Measurements from ENCODE around the gene KAT14.
"Not testable (repeated sequence)": the region's sequence is repeated elsewhere in the genome, so short reads cannot be mapped to it uniquely, and the experiment has no call there.

The KAT14 gene

DNA sequence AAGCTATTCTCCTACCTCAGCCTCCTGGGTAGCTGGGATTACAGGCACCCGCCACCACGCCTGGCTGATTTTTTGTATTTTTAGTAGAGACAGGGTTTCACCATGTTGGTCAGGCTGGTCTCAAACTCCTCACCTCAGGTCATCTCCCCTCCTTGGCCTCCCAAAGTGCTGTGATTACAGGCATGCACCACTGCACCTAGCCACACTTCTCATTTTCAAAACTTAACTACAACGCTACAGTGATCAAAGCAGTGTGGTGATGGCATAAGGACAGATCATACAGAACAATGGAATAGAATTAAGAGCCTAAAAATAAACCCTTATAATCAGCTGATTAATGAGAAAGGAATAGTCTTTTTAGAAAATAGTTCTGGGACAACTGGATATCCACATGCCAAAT, 66.0 kb downstream of the KAT14 start:
- intact Hi-C loops (cut with DNase I) = not testable (repeated sequence)
- peak in 1 of 10 donors; percentile 27 for DNase-seq

DNA sequence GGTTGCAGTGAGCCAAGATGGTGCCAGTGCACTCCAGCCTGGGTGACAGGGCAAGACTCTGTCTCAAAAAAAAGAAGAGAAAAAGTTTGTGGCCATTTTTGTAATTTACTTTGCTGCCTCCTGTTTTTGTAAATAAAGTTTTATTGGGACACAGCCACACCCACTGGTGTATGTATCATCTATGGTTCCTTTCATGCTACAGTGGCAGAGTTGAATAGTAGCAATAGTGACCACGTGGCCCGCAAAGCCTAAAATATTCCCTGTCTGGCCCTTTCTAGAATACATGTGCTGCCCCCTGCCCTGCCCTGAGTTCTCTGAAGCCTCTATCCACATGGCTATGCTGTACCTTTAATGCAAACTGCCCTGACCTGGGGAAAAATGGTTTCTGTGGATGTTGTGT, 75.3 kb downstream of the KAT14 start:
- intact Hi-C loops (cut with DNase I) = no loop called here
- DNase-seq = no peak

DNA sequence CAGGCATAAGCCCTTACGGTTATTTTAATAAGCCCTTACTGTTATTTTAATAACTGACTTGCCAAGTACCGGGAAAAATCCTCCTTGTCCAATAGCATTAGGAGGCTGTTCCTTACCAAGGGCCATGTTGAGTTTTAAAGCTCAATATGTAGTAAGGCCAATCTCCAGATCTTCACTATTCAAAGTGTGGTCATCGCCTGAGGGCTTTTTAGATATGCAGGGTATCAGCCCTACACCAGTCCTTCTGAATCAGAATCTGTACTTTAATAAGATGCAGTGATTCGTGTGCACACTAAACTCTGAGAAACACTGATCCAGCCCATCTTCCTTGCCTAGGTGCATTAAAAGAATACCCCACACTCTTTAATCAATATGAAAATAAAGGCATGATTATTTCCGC, 77.9 kb downstream of the KAT14 start:
- DNase-seq = no peak
- intact Hi-C loops (cut with DNase I) = no loop called here

DNA sequence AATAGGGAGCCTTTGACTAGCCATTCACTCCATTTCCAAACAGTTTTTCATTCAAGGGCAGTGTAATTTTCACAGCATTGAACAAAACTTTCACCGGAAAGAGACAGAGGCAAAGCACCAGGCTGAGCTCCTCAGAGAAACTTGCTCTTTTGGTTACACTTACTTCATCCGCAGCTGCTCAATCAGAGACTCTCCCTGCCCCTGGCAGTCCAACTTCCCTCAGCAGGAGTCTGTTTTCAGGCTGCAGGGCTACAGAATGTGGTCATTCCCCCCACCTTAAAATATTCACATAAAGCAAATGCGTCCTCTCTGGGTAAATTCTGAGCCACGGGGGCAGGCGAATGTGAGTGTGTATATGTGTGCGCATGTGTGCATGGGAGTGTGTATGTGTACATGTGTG, 80.6 kb downstream of the KAT14 start:
- intact Hi-C loops (cut with DNase I) = no loop called here
- DNase-seq = no peak

DNA sequence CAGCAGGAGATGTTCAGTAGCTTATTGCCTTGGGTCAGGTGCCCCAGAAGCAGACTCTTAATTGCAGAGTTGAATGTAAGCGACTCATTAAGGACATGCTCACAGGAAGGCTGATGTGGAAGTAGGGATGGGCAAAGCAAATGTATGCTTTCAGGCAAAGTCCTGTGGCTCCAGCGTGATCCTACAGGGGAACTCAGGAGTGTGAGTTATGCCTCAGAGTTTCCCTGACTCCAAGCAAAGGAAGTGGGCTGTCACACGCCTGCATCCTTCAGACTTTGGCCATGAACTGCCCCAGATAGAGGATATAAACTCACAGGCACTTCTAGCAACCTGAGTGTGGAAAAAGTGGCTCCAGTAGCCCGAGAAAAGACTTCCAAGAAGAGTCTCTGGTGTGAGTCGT, 85.7 kb downstream of the KAT14 start:
- intact Hi-C loops (cut with DNase I) = no loop called here
- no peak for DNase-seq

DNA sequence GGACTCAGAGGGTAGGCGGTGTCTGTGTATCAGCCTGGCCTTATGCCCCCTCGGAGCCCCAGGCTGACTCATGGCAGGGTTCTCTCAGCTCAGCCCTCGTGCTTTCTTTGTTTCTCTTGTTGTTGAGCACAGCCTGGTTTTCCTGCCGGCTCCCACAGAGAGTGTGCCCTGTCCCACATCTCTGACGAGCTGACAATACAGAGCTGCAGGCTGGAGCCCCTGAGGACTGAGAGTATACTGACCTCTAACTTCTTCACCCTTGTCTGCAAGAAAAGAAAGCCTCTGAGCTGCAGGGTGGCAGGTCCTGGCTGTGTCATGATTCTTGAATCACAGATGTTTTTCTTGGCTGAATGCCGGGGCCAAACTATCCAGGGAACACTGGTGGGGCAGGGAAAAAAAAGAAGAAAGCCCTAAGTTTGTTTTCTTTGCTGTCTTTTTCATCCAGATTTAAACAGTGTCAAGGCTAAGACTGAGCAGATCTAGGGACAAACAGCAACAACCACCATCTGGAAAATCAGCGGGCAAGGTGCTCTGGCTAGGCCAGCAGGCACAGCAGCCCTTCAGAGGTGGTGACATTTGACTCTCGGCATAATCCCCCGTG, 87.4 kb downstream of the KAT14 start:
- intact Hi-C loops (cut with DNase I) = no loop called here
- peak in 6 of 10 donors; percentile 9 to 85 (median 24) for DNase-seq

DNA sequence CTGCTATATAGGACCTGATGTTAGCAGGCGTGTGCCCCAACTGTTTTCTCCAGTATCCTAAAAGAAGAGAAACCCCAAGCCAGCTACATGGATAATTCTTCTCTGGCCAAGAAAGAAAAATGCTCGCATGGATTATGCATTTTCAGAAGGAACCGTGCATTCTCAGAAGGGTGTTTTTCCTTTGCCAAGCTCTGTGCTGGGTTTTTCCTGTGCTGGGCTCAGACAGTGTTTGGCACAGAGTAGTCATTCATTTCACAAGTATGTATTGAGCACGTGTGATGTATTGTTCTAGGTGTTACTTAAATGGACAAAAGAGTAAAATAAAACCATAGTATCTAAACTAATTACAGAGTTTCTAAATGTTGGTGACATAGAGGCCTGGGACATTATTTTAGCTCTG, 88.0 kb downstream of the KAT14 start:
- DNase-seq = no peak
- intact Hi-C loops (cut with DNase I) = no loop called here

DNA sequence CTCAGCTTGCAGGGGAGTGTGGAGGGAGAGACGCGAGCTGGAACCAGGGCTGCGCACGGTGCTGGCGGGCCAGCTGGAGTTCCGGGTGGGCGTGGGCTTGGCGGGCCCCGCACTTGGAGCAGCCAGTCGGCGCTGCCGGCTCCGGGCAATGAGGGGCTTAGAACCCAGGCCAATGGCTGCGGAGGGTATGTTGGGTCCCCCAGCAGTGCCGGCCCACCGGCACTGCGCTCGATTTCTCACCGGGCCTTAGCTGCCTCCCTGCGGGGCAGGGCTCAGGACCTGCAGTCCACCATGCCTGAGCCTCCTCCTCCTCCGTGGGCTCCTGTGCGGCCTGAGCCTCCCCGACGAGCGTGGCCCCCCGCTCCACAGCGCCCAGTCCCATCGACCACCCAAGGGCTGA, 89.1 kb downstream of the KAT14 start:
- DNase-seq = peak in 1 of 10 donors; percentile 24
- intact Hi-C loops (cut with DNase I) = not testable (repeated sequence)

DNA sequence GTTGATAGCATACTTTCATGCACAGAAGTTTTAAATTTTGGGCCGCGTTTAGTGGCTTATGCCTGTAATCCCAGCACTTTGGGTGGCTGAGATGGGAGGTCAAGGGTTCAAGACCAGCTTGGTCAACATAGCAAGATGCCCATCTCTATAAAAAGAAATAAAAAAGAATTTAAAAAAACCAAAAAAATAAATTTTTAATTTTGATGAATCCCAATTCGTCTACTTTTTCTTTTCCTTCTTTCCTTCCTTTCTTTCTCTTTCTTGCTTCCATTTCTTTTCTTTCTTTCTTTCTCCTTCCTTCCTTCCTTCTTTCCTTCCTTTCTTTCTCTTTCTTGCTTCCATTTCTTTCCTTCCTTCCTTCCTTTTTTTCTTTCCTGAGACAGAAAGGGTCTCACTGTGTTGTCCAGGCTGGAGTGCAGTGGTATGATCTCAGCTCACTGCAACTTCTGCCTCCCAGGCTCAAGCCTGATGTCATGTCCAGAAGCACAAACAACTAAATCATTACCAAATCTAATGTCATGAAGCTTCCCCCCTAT, 95.8 kb downstream of the KAT14 start:
- DNase-seq = no peak
- intact Hi-C loops (cut with DNase I) = no loop called here

Measured in posterior cingulate gyrus (tissue), 11 donors.